Measurements from ENCODE around the gene BANK1.

- no peak for TF ChIP-seq CTCF (IDR thresholded peaks at IDR 0.05)
- no peak for TF ChIP-seq POLR2A (IDR thresholded peaks at IDR 0.05)
Observed at GRCh38 chr4:101792056-101792590, 1.6 kb downstream of the BANK1 start.
